HEK293T (cell line): Measurements from ENCODE around the gene NAMPT.

Experiments
- BHLHE40 ChIP-seq: fragments of 450-650 bp; IDR thresholded peaks from 2 replicates; pipeline ENCODE4 v1.6.1; 2016; ENCODE audit warnings: mild to moderate bottlenecking, moderate library complexity, borderline replicate concordance
- FOXM1 ChIP-seq: fragments of 450-650 bp; IDR thresholded peaks from 2 replicates; pipeline ENCODE4 v1.6.1; 2017; ENCODE audit warnings: mild to moderate bottlenecking, borderline replicate concordance
- NFRKB ChIP-seq: fragments of 450-650 bp; IDR thresholded peaks from 2 replicates; pipeline ENCODE4 v1.6.1; 2016; ENCODE audit warnings: mild to moderate bottlenecking, moderate library complexity

GRCh38 chr7:106312099-106312871 lies 27.5 kb upstream of the NAMPT start:
- TF ChIP-seq BHLHE40 (no peak), FOXM1 (no peak), NFRKB (no peak)
